ENCODE results near the gene THAP11. TPM values are rescaled to one million over a fixed set of nuclear protein-coding genes. Genes with fewer than 3 reads are reported as not detected.

THAP11 gene
- total RNA-seq, 1 experiment from 2014 or later = 20.5 TPM

DNA sequence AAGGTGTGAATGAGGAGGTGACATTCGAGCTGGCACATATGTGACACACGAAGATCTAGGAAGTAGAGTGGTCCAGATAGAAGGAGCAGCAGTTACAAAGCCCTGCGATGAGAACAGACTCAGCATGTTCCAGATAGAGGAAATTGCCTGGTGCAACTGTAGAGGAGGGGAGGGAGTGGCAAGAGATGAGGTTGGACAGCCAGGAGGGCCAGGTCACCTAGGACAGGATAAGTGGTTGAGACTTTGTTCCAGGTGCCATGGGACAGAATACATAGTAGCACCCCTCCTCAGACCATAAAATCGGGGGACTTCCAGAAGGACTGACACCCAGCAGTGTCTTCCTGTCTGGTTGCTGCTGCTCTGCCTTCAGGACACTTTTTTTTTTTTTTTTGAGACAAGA, 16.4 kb downstream of the THAP11 start:
- BruUV-seq (replicated peaks) = TSS peak; percentile 74
- TF ChIP-seq, protein P1, sequence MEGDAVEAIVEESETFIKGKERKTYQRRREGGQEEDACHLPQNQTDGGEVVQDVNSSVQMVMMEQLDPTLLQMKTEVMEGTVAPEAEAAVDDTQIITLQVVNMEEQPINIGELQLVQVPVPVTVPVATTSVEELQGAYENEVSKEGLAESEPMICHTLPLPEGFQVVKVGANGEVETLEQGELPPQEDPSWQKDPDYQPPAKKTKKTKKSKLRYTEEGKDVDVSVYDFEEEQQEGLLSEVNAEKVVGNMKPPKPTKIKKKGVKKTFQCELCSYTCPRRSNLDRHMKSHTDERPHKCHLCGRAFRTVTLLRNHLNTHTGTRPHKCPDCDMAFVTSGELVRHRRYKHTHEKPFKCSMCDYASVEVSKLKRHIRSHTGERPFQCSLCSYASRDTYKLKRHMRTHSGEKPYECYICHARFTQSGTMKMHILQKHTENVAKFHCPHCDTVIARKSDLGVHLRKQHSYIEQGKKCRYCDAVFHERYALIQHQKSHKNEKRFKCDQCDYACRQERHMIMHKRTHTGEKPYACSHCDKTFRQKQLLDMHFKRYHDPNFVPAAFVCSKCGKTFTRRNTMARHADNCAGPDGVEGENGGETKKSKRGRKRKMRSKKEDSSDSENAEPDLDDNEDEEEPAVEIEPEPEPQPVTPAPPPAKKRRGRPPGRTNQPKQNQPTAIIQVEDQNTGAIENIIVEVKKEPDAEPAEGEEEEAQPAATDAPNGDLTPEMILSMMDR (IDR thresholded peaks at IDR 0.05; ENCODE audit: unreplicated experiment) = no peak
- CTCF ChIA-PET = interaction anchor here (0.7 to 2.9 kb wide), 7 partner anchors 11 to 186 kb away, joined by 3 to 12 read pairs (median 4); partner anchors contain the start of genes CENPT, EDC4, NRN1L and NUTF2

DNA sequence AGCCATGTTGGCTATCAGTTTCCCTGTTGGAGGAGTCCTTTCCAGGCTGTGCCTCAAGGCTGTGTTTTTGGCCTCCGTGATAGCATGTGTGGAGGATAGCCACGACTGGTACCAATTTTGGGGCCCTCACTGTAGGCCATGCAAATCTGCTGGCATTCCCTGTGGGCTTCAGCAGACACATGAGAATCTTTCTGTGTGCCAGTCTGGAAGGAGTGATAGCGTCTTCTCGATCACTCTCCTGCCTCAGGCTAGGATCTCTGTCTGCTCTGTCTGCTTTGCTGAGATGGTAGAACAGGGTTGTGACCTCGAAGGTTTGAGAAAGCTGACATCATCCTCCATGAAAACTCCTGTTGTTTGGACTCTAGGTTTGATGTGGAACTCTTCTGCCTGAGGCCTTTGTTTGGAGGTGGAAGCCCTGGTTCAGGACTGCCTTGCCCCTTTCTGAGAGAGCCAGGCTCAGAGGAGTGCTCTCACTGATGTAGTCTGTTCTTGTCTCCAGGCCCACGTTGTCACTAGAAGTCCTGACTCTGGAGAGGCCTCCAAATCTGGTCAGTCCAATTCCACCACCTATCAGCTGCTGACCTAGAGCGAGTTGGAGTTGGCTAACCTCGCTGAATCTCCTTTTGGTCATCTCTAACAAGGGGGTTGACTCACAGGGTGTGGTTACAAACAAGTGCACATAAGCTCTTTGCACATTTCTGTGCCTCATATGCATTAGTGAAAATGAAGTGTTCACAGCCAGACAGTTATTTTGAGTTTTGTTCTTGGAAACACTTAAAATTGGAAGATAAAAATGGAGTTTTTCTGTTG, 18.7 kb downstream of the THAP11 start:
- TF ChIP-seq, protein P1 (IDR thresholded peaks at IDR 0.05; ENCODE audit: unreplicated experiment) = no peak
- H3K4me3 Mint-ChIP-seq (ENCODE audit: unreplicated experiment) = peak overlapping the region; percentile 38
- POLR2A ChIA-PET = interaction anchor here (0.6 to 9.4 kb wide), 11 partner anchors 10 to 1308 kb away, joined by 3 to 141 read pairs (median 5); partner anchors contain the start of genes CENPT, EDC4, NRN1L and NUTF2
- H3K36me3 Mint-ChIP-seq (ENCODE audit: insufficient read depth, unreplicated experiment) = peaks cover 48% of the 10 kb centered on the region
- DNase-seq (ENCODE audit: unreplicated experiment) = peak; percentile 58
- BruUV-seq (replicated peaks) = TSS peak; percentile 36
- peak overlapping the region; percentile 92 for H3K27ac Mint-ChIP-seq (ENCODE audit: low read depth, unreplicated experiment)
- intact Hi-C loops (cut with micrococcal nuclease) = loop anchor here (2.0 kb wide), 1 partner anchor 16 kb away; no protein-coding TSS in a partner anchor
- no peaks in the 10 kb centered on the region for H3K9me3 Mint-ChIP-seq (ENCODE audit: unreplicated experiment)
- peaks cover 45% of the 10 kb centered on the region for H3K4me1 Mint-ChIP-seq (ENCODE audit: insufficient read depth, unreplicated experiment)
- CTCF ChIA-PET = interaction anchor here (0.6 to 7.5 kb wide), 7 partner anchors 8 to 188 kb away, joined by 3 to 54 read pairs (median 6); partner anchors contain the start of gene NUTF2
- H3K27me3 Mint-ChIP-seq (ENCODE audit: insufficient read depth, unreplicated experiment) = no peaks in the 10 kb centered on the region

More for the DNA sequence above, 16.4 kb downstream of the THAP11 start:
- H3K27ac Mint-ChIP-seq (ENCODE audit: low read depth, unreplicated experiment) = peak overlapping the region; percentile 99
- intact Hi-C loops (cut with micrococcal nuclease) = no loop called here
- H3K27me3 Mint-ChIP-seq (ENCODE audit: insufficient read depth, unreplicated experiment) = no peaks in the 10 kb centered on the region
- peak overlapping the region; percentile 54 for H3K4me3 Mint-ChIP-seq (ENCODE audit: unreplicated experiment)
- H3K36me3 Mint-ChIP-seq (ENCODE audit: insufficient read depth, unreplicated experiment) = peaks cover 46% of the 10 kb centered on the region
- no peak for DNase-seq (ENCODE audit: unreplicated experiment)
- H3K9me3 Mint-ChIP-seq (ENCODE audit: unreplicated experiment) = no peaks in the 10 kb centered on the region
- POLR2A ChIA-PET = interaction anchor here (0.7 to 9.4 kb wide), 10 partner anchors 10 to 233 kb away, joined by 3 to 141 read pairs (median 4); partner anchors contain the start of genes CENPT, EDC4, NUTF2 and PSKH1
- H3K4me1 Mint-ChIP-seq (ENCODE audit: insufficient read depth, unreplicated experiment) = peaks cover 45% of the 10 kb centered on the region

DNA sequence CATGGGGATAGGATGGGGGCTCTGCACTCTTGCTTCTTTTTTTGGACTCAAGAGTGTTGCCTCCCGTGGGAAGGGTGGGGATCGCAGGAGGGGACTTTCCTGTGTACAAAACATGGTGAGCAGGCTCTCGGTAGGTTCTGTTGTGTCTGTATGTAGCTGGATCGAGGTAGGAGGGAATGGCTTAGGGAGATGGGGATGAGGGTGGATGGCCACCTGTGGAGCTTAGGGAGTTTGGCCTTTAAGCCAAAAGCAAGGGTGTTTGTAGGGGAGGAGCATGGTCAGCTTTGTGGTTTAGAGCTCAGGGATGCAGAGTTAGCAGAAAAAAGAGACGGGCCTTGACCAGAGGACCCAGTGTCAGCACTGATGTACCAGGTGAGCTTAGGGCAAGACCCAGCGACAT, 19.8 kb downstream of the THAP11 start:
- Mint-ChIP-seq H3K36me3 (ENCODE audit: insufficient read depth, unreplicated experiment) (peaks cover 51% of the 10 kb centered on the region), H3K27me3 (ENCODE audit: insufficient read depth, unreplicated experiment) (no peaks in the 10 kb centered on the region), H3K27ac (ENCODE audit: low read depth, unreplicated experiment) (peak overlapping the region; percentile 92), H3K4me1 (ENCODE audit: insufficient read depth, unreplicated experiment) (peaks cover 44% of the 10 kb centered on the region), H3K4me3 (ENCODE audit: unreplicated experiment) (no peak overlapping the region), H3K9me3 (ENCODE audit: unreplicated experiment) (no peaks in the 10 kb centered on the region)
- TF ChIP-seq, protein P1 (IDR thresholded peaks at IDR 0.05; ENCODE audit: unreplicated experiment) = no peak
- POLR2A ChIA-PET = interaction anchor here (0.9 to 9.4 kb wide), 9 partner anchors 9 to 74 kb away, joined by 3 to 141 read pairs (median 8); partner anchors contain the start of genes CENPT, EDC4, NRN1L and NUTF2
- intact Hi-C loops (cut with micrococcal nuclease) = loop anchor here (2.0 kb wide), 1 partner anchor 17 kb away; no protein-coding TSS in a partner anchor
- no TSS peak for BruUV-seq (replicated peaks)
- DNase-seq (ENCODE audit: unreplicated experiment) = no peak
- CTCF ChIA-PET = interaction anchor here (0.6 to 7.5 kb wide), 8 partner anchors 16 to 481 kb away, joined by 3 to 54 read pairs (median 4); partner anchors contain the start of genes NRN1L and NUTF2
